HepG2 (cell line): Measurements from ENCODE around the gene SCAF4. TPM values are rescaled to one million over a fixed set of nuclear protein-coding genes. Genes with fewer than 3 reads are reported as not detected.

Experiments used
- BCLAF1 ChIP-seq: fragments of 450-650 bp; IDR thresholded peaks from 2 replicates; pipeline ENCODE4 v1.6.1; 2017; ENCODE audit warnings: mild to moderate bottlenecking
- CBX2 ChIP-seq, 2 experiments: fragments of 200-600 bp in 1 of 2; sonication (generic); formaldehyde crosslinking in 1 of 2; IDR thresholded peaks; 2 replicates each; pipeline versions ENCODE4 v1.7.0 to v1.8.1; 2018 to 2022; ENCODE audit warnings: low read depth in 2 of 2, low read length in 1 of 2, mild to moderate bottlenecking in 1 of 2, missing genetic modification reagents in 1 of 2
- ETV5 ChIP-seq: IDR thresholded peaks from 2 replicates; pipeline ENCODE4 v1.6.1; 2018; ENCODE audit warnings: missing biosample characterization, missing genetic modification reagents, inconsistent platforms, borderline replicate concordance
- EZH2 ChIP-seq: conservative IDR thresholded peaks from 2 replicates; pipeline ENCODE4 v1.6.1; 2012; ENCODE audit warnings: mild to moderate bottlenecking, low read depth, low read length, moderate library complexity
- HNF4A ChIP-seq: sonication (generic); formaldehyde crosslinking; IDR thresholded peaks from 2 replicates; pipeline ENCODE4 v1.4.0; 2020; ENCODE audit warnings: missing genetic modification reagents
- HOXA5 ChIP-seq: sonication (generic); formaldehyde crosslinking; IDR thresholded peaks from 2 replicates; pipeline ENCODE4 v1.4.0; 2020; ENCODE audit warnings: missing genetic modification reagents
- JUN ChIP-seq: sonication (generic); formaldehyde crosslinking; IDR thresholded peaks from 2 replicates; pipeline ENCODE4 v1.4.0; 2020; ENCODE audit warnings: mild to moderate bottlenecking, missing genetic modification reagents
- KLF11 ChIP-seq: IDR thresholded peaks from 2 replicates; pipeline ENCODE4 v1.6.1; 2016; ENCODE audit warnings: missing compliant biosample characterization
- MYNN ChIP-seq: sonication (generic); formaldehyde crosslinking; IDR thresholded peaks from 2 replicates; pipeline ENCODE4 v1.4.0; 2020; ENCODE audit warnings: mild to moderate bottlenecking, low read depth, missing genetic modification reagents
- NR2F6 ChIP-seq, 2 experiments: IDR thresholded peaks; 2 replicates each; pipeline ENCODE4 v1.6.1; 2016; ENCODE audit warnings: antibody characterized with exemption in 1 of 2, mild to moderate bottlenecking in 1 of 2
- RFX1 ChIP-seq: fragments of 450-650 bp; IDR thresholded peaks from 2 replicates; pipeline ENCODE4 v1.6.1; 2017
- RNF219 ChIP-seq: sonication (generic); formaldehyde crosslinking; IDR thresholded peaks from 2 replicates; pipeline ENCODE4 v1.5.0; 2020; ENCODE audit warnings: mild to moderate bottlenecking, missing genetic modification reagents
- SMAD3 ChIP-seq: sonication (generic); formaldehyde crosslinking; IDR thresholded peaks from 2 replicates; pipeline ENCODE4 v1.4.0; 2020; ENCODE audit warnings: missing genetic modification reagents
- SOX5 ChIP-seq: IDR thresholded peaks from 2 replicates; pipeline ENCODE4 v1.6.1; 2016; ENCODE audit warnings: borderline replicate concordance
- SP2 ChIP-seq: sonication (generic); formaldehyde crosslinking; IDR thresholded peaks from 2 replicates; pipeline ENCODE4 v1.5.1; 2020; ENCODE audit warnings: mild to moderate bottlenecking, missing genetic modification reagents
- SRSF9 ChIP-seq: fragments of 200-400 bp; formaldehyde crosslinking; IDR thresholded peaks from 2 replicates; pipeline ENCODE4 v1.6.1; 2018; ENCODE audit warnings: borderline replicate concordance, mild to moderate bottlenecking, low read depth, low read length; ENCODE audit not compliant: insufficient read depth, poor library complexity, severe bottlenecking
- ZNF30 ChIP-seq: sonication (generic); formaldehyde crosslinking; IDR thresholded peaks from 2 replicates; pipeline ENCODE4 v1.5.0; 2020; ENCODE audit warnings: mild to moderate bottlenecking, missing genetic modification reagents
- ZNF354B ChIP-seq: sonication (generic); formaldehyde crosslinking; IDR thresholded peaks from 2 replicates; pipeline ENCODE4 v1.8.0; 2022; ENCODE audit warnings: mild to moderate bottlenecking, missing genetic modification reagents
- ZNF503 ChIP-seq: sonication (generic); formaldehyde crosslinking; IDR thresholded peaks from 2 replicates; pipeline ENCODE4 v1.4.0; 2020; ENCODE audit warnings: missing genetic modification reagents
- ZNF543 ChIP-seq: sonication (generic); formaldehyde crosslinking; IDR thresholded peaks from 2 replicates; pipeline ENCODE4 v1.4.0; 2020; ENCODE audit warnings: mild to moderate bottlenecking, missing genetic modification reagents
- ZNF749 ChIP-seq: sonication (generic); formaldehyde crosslinking; IDR thresholded peaks from 2 replicates; pipeline ENCODE4 v1.8.0; 2022; ENCODE audit warnings: mild to moderate bottlenecking, missing genetic modification reagents, moderate library complexity, borderline replicate concordance
- ZNF878 ChIP-seq: sonication (generic); formaldehyde crosslinking; IDR thresholded peaks from 2 replicates; pipeline ENCODE4 v1.8.1; 2023; ENCODE audit warnings: mild to moderate bottlenecking, missing genetic modification reagents, moderate library complexity
- polyA plus RNA-seq, 8 experiments: library from polyadenylated mRNA; depleted of rRNA in 3 of 8; stranded (reverse) in 7 of 8; unstranded in 1 of 8; fragments of >200 nt; fragmentation: Illumina TruSeq in 4 of 8; extraction: Trizol in 4 of 8; gene quantifications; 2 replicates each; pipeline versions ENCODE4 v1.2.1 to v1.2.3, GENCODE V29; 2011 to 2016; ENCODE audit warnings: low read depth in 4 of 8, missing spikeins in 1 of 8, mixed read lengths in 1 of 8; ENCODE audit not compliant: insufficient read depth in 1 of 8
- total RNA-seq, 5 experiments: library from RNA; depleted of rRNA; stranded (reverse); fragments of >200 nt; fragmentation: Illumina TruSeq; extraction: Trizol; gene quantifications; 2 replicates each; pipeline ENCODE4 v1.2.3, GENCODE V29; 2016; ENCODE audit warnings: low read depth in 1 of 5
- TF ChIP-seq, protein P1 (sequence below): sonication (generic); formaldehyde crosslinking; IDR thresholded peaks from 2 replicates; pipeline ENCODE4 v1.8.1; 2023; ENCODE audit warnings: mild to moderate bottlenecking, missing genetic modification reagents

SCAF4 gene
- total and polyA plus RNA-seq, 2 of the 13 experiments (the other 11 are each of a cell fraction or from before 2014, with no cell fraction given): 9.1 to 11.5 TPM

- TF ChIP-seq BCLAF1 (no peak), SMAD3 (CRISPR knock-in tag) (no peak), JUN (CRISPR knock-in tag) (no peak), SOX5 (CRISPR knock-in tag) (no peak), EZH2 (no peak), ZNF543 (peak; percentile 62; the same call in 1 of the 2 replicates), SRSF9 (no peak), KLF11 (CRISPR knock-in tag) (no peak), ZNF354B (CRISPR knock-in tag) (no peak), RFX1 (no peak), ZNF503 (CRISPR knock-in tag) (0 out of 2 replicates have a peak, but pooled peaks have one; percentile 32), ETV5 (no peak), SP2 (peak; percentile 28), RNF219 (CRISPR knock-in tag) (peak; percentile 30; the same call in 1 of the 2 replicates), ZNF749 (CRISPR knock-in tag) (0 out of 2 replicates have a peak, but pooled peaks have one; percentile 57), HOXA5 (CRISPR knock-in tag) (no peak), CBX2 (IDR thresholded peaks at IDR 0.05; ENCODE audit: low read depth, low read length) (no peak), CBX2 (CRISPR knock-in tag; IDR thresholded peaks at IDR 0.05; ENCODE audit: low read depth) (no peak), ZNF878 (CRISPR knock-in tag) (no peak), MYNN (CRISPR knock-in tag) (no peak), HNF4A (no peak; the same call in 1 of the 2 replicates), NR2F6 (IDR thresholded peaks at IDR 0.05) (no peak), NR2F6 (CRISPR knock-in tag; IDR thresholded peaks at IDR 0.05) (no peak), ZNF30 (CRISPR knock-in tag) (no peak)
- TF ChIP-seq, protein P1, sequence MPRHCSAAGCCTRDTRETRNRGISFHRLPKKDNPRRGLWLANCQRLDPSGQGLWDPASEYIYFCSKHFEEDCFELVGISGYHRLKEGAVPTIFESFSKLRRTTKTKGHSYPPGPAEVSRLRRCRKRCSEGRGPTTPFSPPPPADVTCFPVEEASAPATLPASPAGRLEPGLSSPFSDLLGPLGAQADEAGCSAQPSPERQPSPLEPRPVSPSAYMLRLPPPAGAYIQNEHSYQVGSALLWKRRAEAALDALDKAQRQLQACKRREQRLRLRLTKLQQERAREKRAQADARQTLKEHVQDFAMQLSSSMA (CRISPR knock-in tag): no peak
Observed at GRCh38 chr21:31731857-31732596, at the start of gene SCAF4 (continued).
